Measurements from ENCODE around the gene ALDH4A1.

Gene ALDH4A1

GRCh38 chr1:18901147-18901951 lies 1.0 kb downstream of the ALDH4A1 start:
- peak overlapping the region; percentile 61 for H3K9ac ChIP-seq (ENCODE audit: low read depth, low read length, poor library complexity)
- peak overlapping the region; percentile 95 for H2AFZ ChIP-seq (ENCODE audit: low read length)
- H3K18ac ChIP-seq (ENCODE audit: low read length) = no peak overlapping the region
- WGBS, 2 donors (ENCODE audit: extremely low coverage in 2 of 2, insufficient read length in 2 of 2, insufficient replicate concordance in 1 of 2) = no CpG with 5 or more reads among the region's 9 CpGs
- H2BK5ac ChIP-seq (ENCODE audit: low read length) = no peak overlapping the region
- no peak overlapping the region for H2BK12ac ChIP-seq (ENCODE audit: low read length)
- H3K23ac ChIP-seq (ENCODE audit: low read depth, low read length, poor library complexity) = peak overlapping the region; percentile 25
- H3K4ac ChIP-seq (ENCODE audit: low read length) = no peak overlapping the region
- H4K91ac ChIP-seq (ENCODE audit: low read depth, low read length, poor library complexity) = no peak overlapping the region
- no peak overlapping the region for H2BK15ac ChIP-seq (ENCODE audit: low read length)
- no peak overlapping the region for H3K14ac ChIP-seq (ENCODE audit: low read length)
- H3K27me3 ChIP-seq (ENCODE audit: control insufficient read depth in 3 of 3, insufficient read depth in 3 of 3, low read depth in 1 of 3, low read length in 3 of 3) = no peaks in the 10 kb centered on the region
- no peaks in the 10 kb centered on the region for H3K9me3 ChIP-seq (replicated peaks in 1 of 2; ENCODE audit: control insufficient read depth in 2 of 2, insufficient read depth in 1 of 2, low read depth in 1 of 2, low read length in 2 of 2)
- H3K27ac ChIP-seq (replicated peaks; ENCODE audit: low read length) = no peak overlapping the region
- no peaks in the 10 kb centered on the region for H3K79me1 ChIP-seq (ENCODE audit: low read depth, low read length)
- H3K4me1 ChIP-seq (ENCODE audit: control insufficient read depth in 2 of 2, insufficient read depth in 1 of 2, low read depth in 1 of 2, low read length in 2 of 2) = peaks cover 0 to 5% of the 10 kb centered on the region in 2 donors
- H3K36me3 ChIP-seq (replicated peaks in 1 of 2; ENCODE audit: control insufficient read depth in 2 of 2, insufficient read depth in 2 of 2, low read length in 2 of 2) = peaks cover 3 to 5% of the 10 kb centered on the region in 2 donors
- peak overlapping the region; percentile 1 to 57 for H3K4me3 ChIP-seq (ENCODE audit: low read length in 2 of 2)
- no peak overlapping the region for H4K8ac ChIP-seq (ENCODE audit: low read depth, low read length)
- H2BK120ac ChIP-seq (ENCODE audit: low read depth, low read length) = no peak overlapping the region
- peak overlapping the region; percentile 81 for H3K4me2 ChIP-seq (ENCODE audit: insufficient read depth, low read length, poor library complexity, severe bottlenecking)
- H2AK5ac ChIP-seq (ENCODE audit: low read depth, low read length) = no peak overlapping the region
- no peak for DNase-seq (ENCODE audit: low spot score)

GRCh38 chr1:18900303-18900841 lies 2.0 kb downstream of the ALDH4A1 start:
- Histone ChIP-seq H3K9me3 (replicated peaks in 1 of 2; ENCODE audit: control insufficient read depth in 2 of 2, insufficient read depth in 1 of 2, low read depth in 1 of 2, low read length in 2 of 2) (no peaks in the 10 kb centered on the region), H2BK5ac (ENCODE audit: low read length) (no peak overlapping the region), H3K27me3 (ENCODE audit: control insufficient read depth in 3 of 3, insufficient read depth in 3 of 3, low read depth in 1 of 3, low read length in 3 of 3) (no peaks in the 10 kb centered on the region), H3K14ac (ENCODE audit: low read length) (no peak overlapping the region), H2AK5ac (ENCODE audit: low read depth, low read length) (no peak overlapping the region), H4K91ac (ENCODE audit: low read depth, low read length, poor library complexity) (no peak overlapping the region), H3K27ac (replicated peaks; ENCODE audit: low read length) (no peak overlapping the region), H4K8ac (ENCODE audit: low read depth, low read length) (no peak overlapping the region), H3K4me2 (ENCODE audit: insufficient read depth, low read length, poor library complexity, severe bottlenecking) (no peak overlapping the region), H3K4ac (ENCODE audit: low read length) (no peak overlapping the region), H3K36me3 (replicated peaks in 1 of 2; ENCODE audit: control insufficient read depth in 2 of 2, insufficient read depth in 2 of 2, low read length in 2 of 2) (peaks cover 3 to 5% of the 10 kb centered on the region in 2 donors), H2AFZ (ENCODE audit: low read length) (no peak overlapping the region), H2BK12ac (ENCODE audit: low read length) (no peak overlapping the region), H3K4me3 (ENCODE audit: low read length in 2 of 2) (no peak overlapping the region), H3K23ac (ENCODE audit: low read depth, low read length, poor library complexity) (no peak overlapping the region), H3K9ac (ENCODE audit: low read depth, low read length, poor library complexity) (no peak overlapping the region), H3K79me1 (ENCODE audit: low read depth, low read length) (no peaks in the 10 kb centered on the region), H2BK120ac (ENCODE audit: low read depth, low read length) (no peak overlapping the region), H3K18ac (ENCODE audit: low read length) (no peak overlapping the region), H2BK15ac (ENCODE audit: low read length) (no peak overlapping the region), H3K4me1 (ENCODE audit: control insufficient read depth in 2 of 2, insufficient read depth in 1 of 2, low read depth in 1 of 2, low read length in 2 of 2) (peaks cover 0 to 5% of the 10 kb centered on the region in 2 donors)
- DNase-seq (ENCODE audit: low spot score) = no peak
- WGBS, 2 donors (ENCODE audit: extremely low coverage in 2 of 2, insufficient read length in 2 of 2, insufficient replicate concordance in 1 of 2) = no CpG with 5 or more reads among the region's 10 CpGs

- Histone ChIP-seq H4K8ac (ENCODE audit: low read depth, low read length) (no peak overlapping the region), H3K27ac (replicated peaks; ENCODE audit: low read length) (no peak overlapping the region), H3K4me1 (ENCODE audit: control insufficient read depth in 2 of 2, insufficient read depth in 1 of 2, low read depth in 1 of 2, low read length in 2 of 2) (peaks cover 0 to 5% of the 10 kb centered on the region in 2 donors), H3K14ac (ENCODE audit: low read length) (no peak overlapping the region), H4K91ac (ENCODE audit: low read depth, low read length, poor library complexity) (no peak overlapping the region), H2BK120ac (ENCODE audit: low read depth, low read length) (no peak overlapping the region), H3K27me3 (ENCODE audit: control insufficient read depth in 3 of 3, insufficient read depth in 3 of 3, low read depth in 1 of 3, low read length in 3 of 3) (no peaks in the 10 kb centered on the region), H2BK15ac (ENCODE audit: low read length) (no peak overlapping the region), H3K18ac (ENCODE audit: low read length) (no peak overlapping the region), H3K79me1 (ENCODE audit: low read depth, low read length) (no peaks in the 10 kb centered on the region), H2BK5ac (ENCODE audit: low read length) (no peak overlapping the region), H3K36me3 (replicated peaks in 1 of 2; ENCODE audit: control insufficient read depth in 2 of 2, insufficient read depth in 2 of 2, low read length in 2 of 2) (peaks cover 3 to 5% of the 10 kb centered on the region in 2 donors), H2BK12ac (ENCODE audit: low read length) (no peak overlapping the region), H3K4ac (ENCODE audit: low read length) (no peak overlapping the region), H3K4me3 (ENCODE audit: low read length in 2 of 2) (no peak overlapping the region), H3K9ac (ENCODE audit: low read depth, low read length, poor library complexity) (no peak overlapping the region), H2AFZ (ENCODE audit: low read length) (no peak overlapping the region), H2AK5ac (ENCODE audit: low read depth, low read length) (no peak overlapping the region), H3K4me2 (ENCODE audit: insufficient read depth, low read length, poor library complexity, severe bottlenecking) (no peak overlapping the region), H3K23ac (ENCODE audit: low read depth, low read length, poor library complexity) (no peak overlapping the region), H3K9me3 (replicated peaks in 1 of 2; ENCODE audit: control insufficient read depth in 2 of 2, insufficient read depth in 1 of 2, low read depth in 1 of 2, low read length in 2 of 2) (no peaks in the 10 kb centered on the region)
- no peak for DNase-seq (ENCODE audit: low spot score)
- no CpG with 5 or more reads among the region's 4 CpGs for WGBS, 2 donors (ENCODE audit: extremely low coverage in 2 of 2, insufficient read length in 2 of 2, insufficient replicate concordance in 1 of 2)
Measured at GRCh38 chr1:18899363-18900049, 2.8 kb downstream of the ALDH4A1 start.

- no CpG with 5 or more reads among the region's 8 CpGs for WGBS, 2 donors (ENCODE audit: extremely low coverage in 2 of 2, insufficient read length in 2 of 2, insufficient replicate concordance in 1 of 2)
- Histone ChIP-seq H3K36me3 (replicated peaks in 1 of 2; ENCODE audit: control insufficient read depth in 2 of 2, insufficient read depth in 2 of 2, low read length in 2 of 2) (peaks cover 3 to 5% of the 10 kb centered on the region in 2 donors), H3K23ac (ENCODE audit: low read depth, low read length, poor library complexity) (no peak overlapping the region), H4K8ac (ENCODE audit: low read depth, low read length) (no peak overlapping the region), H2BK120ac (ENCODE audit: low read depth, low read length) (no peak overlapping the region), H3K27me3 (ENCODE audit: control insufficient read depth in 3 of 3, insufficient read depth in 3 of 3, low read depth in 1 of 3, low read length in 3 of 3) (no peaks in the 10 kb centered on the region), H3K79me1 (ENCODE audit: low read depth, low read length) (no peaks in the 10 kb centered on the region), H3K4me2 (ENCODE audit: insufficient read depth, low read length, poor library complexity, severe bottlenecking) (no peak overlapping the region), H2BK15ac (ENCODE audit: low read length) (no peak overlapping the region), H3K18ac (ENCODE audit: low read length) (no peak overlapping the region), H2BK5ac (ENCODE audit: low read length) (no peak overlapping the region), H2AFZ (ENCODE audit: low read length) (no peak overlapping the region), H4K91ac (ENCODE audit: low read depth, low read length, poor library complexity) (no peak overlapping the region), H3K4me3 (ENCODE audit: low read length in 2 of 2) (no peak overlapping the region), H3K14ac (ENCODE audit: low read length) (no peak overlapping the region), H3K9me3 (replicated peaks in 1 of 2; ENCODE audit: control insufficient read depth in 2 of 2, insufficient read depth in 1 of 2, low read depth in 1 of 2, low read length in 2 of 2) (no peaks in the 10 kb centered on the region), H3K9ac (ENCODE audit: low read depth, low read length, poor library complexity) (no peak overlapping the region), H3K4ac (ENCODE audit: low read length) (no peak overlapping the region), H2BK12ac (ENCODE audit: low read length) (no peak overlapping the region), H2AK5ac (ENCODE audit: low read depth, low read length) (no peak overlapping the region), H3K27ac (replicated peaks; ENCODE audit: low read length) (no peak overlapping the region), H3K4me1 (ENCODE audit: control insufficient read depth in 2 of 2, insufficient read depth in 1 of 2, low read depth in 1 of 2, low read length in 2 of 2) (peaks cover 0 to 5% of the 10 kb centered on the region in 2 donors)
- DNase-seq (ENCODE audit: low spot score) = no peak
Measured at GRCh38 chr1:18898567-18898966, 3.8 kb downstream of the ALDH4A1 start.
